A549 (cell line): ENCODE results near the gene CCDC146. TPM values are rescaled to one million over a fixed set of nuclear protein-coding genes. Genes with fewer than 3 reads are reported as not detected.

Experiments
- ATAC-seq, 2 experiments: fragments of 200-7000 bp in 1 of 2; fragments of >200 bp in 1 of 2; cut with Nextera tagmentation in 1 of 2; cut with Tn5 transposase in 1 of 2; 3 replicates each; pipeline versions ENCODE4 v1.8.0 to v1.9.1; 2018 to 2020; ENCODE audit warnings: mild to moderate bottlenecking in 1 of 2, moderate library complexity in 1 of 2
- CTCF ChIA-PET: fragments of 300-600 bp; sonication (Branson Sonifier 250); formaldehyde crosslinking; extraction: SDS; loops from one replicate; lab custom pipeline; 2021; ENCODE audit warnings: antibody characterized with exemption, inconsistent platforms; lab: Yijun Ruan, JAX
- POLR2A ChIA-PET: fragments of 350-600 bp; formaldehyde crosslinking; extraction: SDS; loops from one replicate; lab custom pipeline; 2021; ENCODE audit warnings: antibody characterized with exemption, inconsistent platforms; lab: Yijun Ruan, JAX
- DNase-seq, 2 experiments: peaks; one replicate each; pipeline versions ENCODE4 v3.0.0 to v3.0.0-alpha.2; 2011 to 2016; ENCODE audit warnings: low read depth in 1 of 2, low spot score in 1 of 2
- FAIRE-seq: peaks from 2 replicates; lab custom pipeline; 2011; peaks lifted over from hg19 to GRCh38; lab: Jason Lieb, UNC
- H3K27ac ChIP-seq, 2 experiments: fragments of >200 bp; sonication (Bioruptor Twin); formaldehyde crosslinking; 3 replicates each; pipeline ENCODE4 v1.5.1; 2016 to 2017
- H3K4me1 ChIP-seq: fragments of >200 bp; sonication (Bioruptor Twin); formaldehyde crosslinking; 3 replicates; pipeline ENCODE4 v1.6.1; 2016
- H3K4me2 ChIP-seq: fragments of >200 bp; sonication (Bioruptor Twin); formaldehyde crosslinking; 3 replicates; pipeline ENCODE4 v1.6.1; 2016
- H3K4me3 ChIP-seq: fragments of >200 bp; sonication (Bioruptor Twin); formaldehyde crosslinking; 3 replicates; pipeline ENCODE4 v1.5.1; 2016
- H3K9me3 ChIP-seq: fragments of >200 bp; sonication (Bioruptor Twin); formaldehyde crosslinking; 3 replicates; pipeline ENCODE4 v1.6.1; 2016
- BCL3 ChIP-seq: fragments of >200 bp; sonication (Bioruptor Twin); formaldehyde crosslinking; IDR thresholded peaks from 3 replicates; pipeline ENCODE4 v1.6.1; 2016
- BHLHE40 ChIP-seq: IDR thresholded peaks from 2 replicates; pipeline ENCODE4 v1.6.1; 2012; ENCODE audit warnings: low read depth, low read length, inconsistent platforms
- CEBPB ChIP-seq, 2 experiments: fragments of >200 bp in 1 of 2; sonication (Bioruptor Twin) in 1 of 2; formaldehyde crosslinking in 1 of 2; IDR thresholded peaks; 2 replicates each; pipeline ENCODE4 v1.6.1; 2012 to 2016
- CHD4 ChIP-seq: fragments of 200-600 bp; sonication (generic); IDR thresholded peaks from 2 replicates; pipeline ENCODE4 v1.6.1; 2016; ENCODE audit warnings: antibody characterized with exemption, mild to moderate bottlenecking, borderline replicate concordance
- E2F6 ChIP-seq: IDR thresholded peaks from 2 replicates; pipeline ENCODE4 v1.6.1; 2012; ENCODE audit warnings: low read depth, borderline replicate concordance
- EHF ChIP-seq: fragments of 250-450 bp; sonication (Bioruptor Pico); IDR thresholded peaks from 2 replicates; pipeline ENCODE4 v1.5.0; 2020; ENCODE audit warnings: mild to moderate bottlenecking
- EP300 ChIP-seq, 2 experiments: fragments of >200 bp; sonication (Bioruptor Twin); formaldehyde crosslinking; IDR thresholded peaks; 2 replicates in 1 of 2; 3 replicates in 1 of 2; pipeline ENCODE4 v1.6.1; 2016 to 2017
- FOXS1 ChIP-seq: fragments of 250-450 bp; sonication (Bioruptor Pico); IDR thresholded peaks from 2 replicates; pipeline ENCODE4 v1.5.0; 2020; ENCODE audit warnings: mild to moderate bottlenecking, moderate library complexity
- HMGXB4 ChIP-seq: fragments of 250-450 bp; sonication (Bioruptor Pico); IDR thresholded peaks from 2 replicates; pipeline ENCODE4 v1.5.0; 2021; ENCODE audit warnings: mild to moderate bottlenecking, moderate library complexity, borderline replicate concordance
- HOXB5 ChIP-seq: fragments of 250-450 bp; sonication (Bioruptor Pico); IDR thresholded peaks from 2 replicates; pipeline ENCODE4 v1.5.0; 2020; ENCODE audit warnings: mild to moderate bottlenecking, moderate library complexity
- KDM1A ChIP-seq: fragments of 200-600 bp; sonication (generic); IDR thresholded peaks from 2 replicates; pipeline ENCODE4 v1.6.1; 2016; ENCODE audit warnings: low read depth, mild to moderate bottlenecking
- KDM5A ChIP-seq: fragments of 200-600 bp; sonication (generic); IDR thresholded peaks from 2 replicates; pipeline ENCODE4 v1.6.1; 2016; ENCODE audit warnings: antibody characterized with exemption, mild to moderate bottlenecking
- MAFK ChIP-seq: fragments of 450-650 bp; IDR thresholded peaks from 2 replicates; pipeline ENCODE4 v1.6.1; 2014; ENCODE audit not compliant: partially characterized antibody
- MAZ ChIP-seq: fragments of 150-350 bp; IDR thresholded peaks from 2 replicates; pipeline ENCODE4 v1.6.1; 2014; ENCODE audit warnings: antibody characterized with exemption, low read depth, low read length, borderline replicate concordance
- NFE2L2 ChIP-seq: fragments of 150-350 bp; conservative IDR thresholded peaks from 2 replicates; pipeline ENCODE4 v1.6.1; 2014; ENCODE audit warnings: low read length
- NR3C1 ChIP-seq: fragments of >200 bp; sonication (Bioruptor Twin); formaldehyde crosslinking; IDR thresholded peaks from 3 replicates; pipeline ENCODE4 v1.6.1; 2017
- POLR2AphosphoS2 ChIP-seq: conservative IDR thresholded peaks from 2 replicates; pipeline ENCODE4 v1.6.1; 2012; ENCODE audit warnings: low read length, improper control_type of control experiment, inconsistent platforms
- RAD21 ChIP-seq, 2 experiments: fragments of >200 bp in 1 of 2; sonication (Bioruptor Twin) in 1 of 2; formaldehyde crosslinking in 1 of 2; IDR thresholded peaks in 1 of 2; conservative IDR thresholded peaks in 1 of 2; 2 replicates in 1 of 2; 3 replicates in 1 of 2; pipeline ENCODE4 v1.6.1; 2012 to 2018; ENCODE audit warnings: inconsistent platforms in 1 of 2
- SREBF2 ChIP-seq: fragments of 450-650 bp; IDR thresholded peaks from 2 replicates; pipeline ENCODE4 v1.6.1; 2014; ENCODE audit warnings: mild to moderate bottlenecking, moderate library complexity
- TFCP2L1 ChIP-seq: fragments of 250-450 bp; sonication (Bioruptor Pico); IDR thresholded peaks from 2 replicates; pipeline ENCODE4 v1.5.0; 2021; ENCODE audit warnings: mild to moderate bottlenecking
- TP53 ChIP-seq: fragments of 250-450 bp; sonication (Bioruptor Pico); IDR thresholded peaks from 2 replicates; pipeline ENCODE4 v1.5.0; 2021; ENCODE audit warnings: mild to moderate bottlenecking, moderate library complexity
- ZFP36 ChIP-seq: fragments of 450-650 bp; IDR thresholded peaks from 2 replicates; pipeline ENCODE4 v1.6.1; 2014; ENCODE audit warnings: borderline replicate concordance; ENCODE audit not compliant: partially characterized antibody
- ZNF302 ChIP-seq: fragments of 250-450 bp; sonication (Bioruptor Pico); IDR thresholded peaks from 2 replicates; pipeline ENCODE4 v1.9.0; 2021; ENCODE audit warnings: inconsistent platforms, mild to moderate bottlenecking, moderate library complexity
- ZSCAN20 ChIP-seq: fragments of 250-450 bp; sonication (Bioruptor Pico); IDR thresholded peaks from 2 replicates; pipeline ENCODE4 v1.8.0; 2022; ENCODE audit warnings: mild to moderate bottlenecking, moderate library complexity
- WGBS: methylation state at CpG from one replicate; pipeline ENCODE4 v1.1.6; 2017; ENCODE audit errors: missing lambda C conversion rate; 5-methylcytosine and 5-hydroxymethylcytosine counted together
- polyA plus RNA-seq, 4 experiments: library from polyadenylated mRNA; depleted of rRNA in 3 of 4; stranded (reverse); fragments of >200 nt; fragmentation: RNase III in 1 of 4; extraction: RNeasy Plus Mini Kit Qiagen cat#74134 plus additional on column Dnase treatment in 1 of 4; gene quantifications; 2 replicates in 3 of 4; 3 replicates in 1 of 4; pipeline ENCODE4 v1.2.3, GENCODE V29; 2011 to 2017

Gene CCDC146
- polyA plus RNA-seq, 2 of the 4 experiments (the other 2 are of a cell fraction), result 1.4 to 3.4 TPM

GRCh38 chr7:77329466-77330168, 207.2 kb downstream of the CCDC146 start:
- ATAC-seq (no peak), DNase-seq (no peak)
- CTCF ChIA-PET, result interaction anchor here (0.6 to 1.1 kb wide), 3 partner anchors 77 to 205 kb away, joined by 3 to 4 read pairs (median 3); no protein-coding TSS in a partner anchor
- 83% methylated on average over 4 of the region's 4 CpGs for WGBS
- TF ChIP-seq EP300 (IDR thresholded peaks at IDR 0.05) (no peak), RAD21 (conservative IDR thresholded peaks at IDR 0.05 in 1 of 2, IDR thresholded peaks at IDR 0.05 in 1 of 2) (no peak), SREBF2 (no peak), ZFP36 (no peak), HMGXB4 (no peak), ZNF302 (CRISPR knock-in tag) (no peak), TP53 (CRISPR knock-in tag) (no peak), FOXS1 (CRISPR knock-in tag) (no peak), ZSCAN20 (CRISPR knock-in tag) (no peak), MAFK (no peak), NFE2L2 (no peak), KDM1A (no peak), HOXB5 (CRISPR knock-in tag) (no peak), BCL3 (no peak), CEBPB (IDR thresholded peaks at IDR 0.05) (no peak), NR3C1 (no peak), KDM5A (no peak), BHLHE40 (no peak), POLR2AphosphoS2 (no peak), E2F6 (no peak)
- TF ChIP-seq, all 56 proteins: peak for 0
- Histone ChIP-seq H3K4me2 (no peak overlapping the region), H3K4me3 (no peak overlapping the region), H3K9me3 (no peaks in the 10 kb centered on the region), H3K4me1 (peaks cover 17% of the 10 kb centered on the region), H3K27ac (no peak overlapping the region)
- FAIRE-seq, result no peak
- POLR2A ChIA-PET, result no interaction called here

- FAIRE-seq (no peak), DNase-seq (no peak), ATAC-seq (no peak)
- 60% methylated on average over 6 of the region's 6 CpGs for WGBS
- Histone ChIP-seq H3K4me3 (no peak overlapping the region), H3K4me1 (peaks cover 17% of the 10 kb centered on the region), H3K27ac (no peak overlapping the region), H3K4me2 (no peak overlapping the region)
- POLR2A ChIA-PET, result no interaction called here
- CTCF ChIA-PET, result interaction anchor here (0.6 to 0.9 kb wide), 2 partner anchors 77 to 152 kb away, joined by 3 to 4 read pairs; no protein-coding TSS in a partner anchor
- TF ChIP-seq MAZ (no peak), TFCP2L1 (CRISPR knock-in tag) (no peak), MAFK (no peak), EHF (no peak), HOXB5 (CRISPR knock-in tag) (no peak), KDM5A (no peak), CHD4 (no peak)
- TF ChIP-seq, all 56 proteins: peak for 0
- no peaks in the 10 kb centered on the region for H3K9me3 ChIP-seq
These were observed 207.9 kb downstream of the CCDC146 start for GRCh38 chr7:77330169-77330882.
